MM.1S (cell line): Measurements from ENCODE around the gene EPHA5.

Experiments
- DNase-seq: peaks from one replicate; pipeline ENCODE4 v3.0.0-alpha.2; 2015
- H2AFZ ChIP-seq: fragments of 300-600 bp; sonication (generic); 2 replicates; pipeline ENCODE4 v1.6.0; 2016; ENCODE audit warnings: antibody characterized with exemption, low read length
- H3F3A ChIP-seq: fragments of 300-600 bp; sonication (generic); 2 replicates; pipeline ENCODE4 v1.6.1; 2016; ENCODE audit warnings: mild to moderate bottlenecking, antibody characterized with exemption, low read length, moderate library complexity, mixed read lengths; ENCODE audit not compliant: insufficient read depth
- H3K27ac ChIP-seq: fragments of 300-600 bp; sonication (generic); 2 replicates; pipeline ENCODE4 v1.5.1; 2016; ENCODE audit warnings: mild to moderate bottlenecking, low read length
- H3K27me3 ChIP-seq: fragments of 300-600 bp; sonication (generic); replicated peaks from 2 replicates; pipeline ENCODE4 v1.6.0; 2016; ENCODE audit warnings: low read length; ENCODE audit not compliant: insufficient read depth
- H3K36me3 ChIP-seq: fragments of 300-600 bp; sonication (generic); replicated peaks from 2 replicates; pipeline ENCODE4 v1.6.1; 2016; ENCODE audit warnings: mild to moderate bottlenecking, low read length, mixed read lengths; ENCODE audit not compliant: insufficient read depth
- H3K4me1 ChIP-seq: fragments of 300-600 bp; sonication (generic); 2 replicates; pipeline ENCODE4 v1.6.1; 2016; ENCODE audit warnings: low read length, mixed read lengths
- H3K4me2 ChIP-seq: fragments of 300-600 bp; sonication (generic); 2 replicates; pipeline ENCODE4 v1.6.0; 2016; ENCODE audit warnings: low read depth, low read length
- H3K4me3 ChIP-seq: fragments of 300-600 bp; sonication (generic); 2 replicates; pipeline ENCODE4 v1.5.1; 2016; ENCODE audit warnings: low read length, mixed read lengths
- H3K79me2 ChIP-seq: fragments of 300-600 bp; sonication (generic); 2 replicates; pipeline ENCODE4 v1.6.1; 2016; ENCODE audit warnings: mixed run types, low read length, mixed read lengths
- H3K9ac ChIP-seq: fragments of 300-600 bp; sonication (generic); 2 replicates; pipeline ENCODE4 v1.6.1; 2016; ENCODE audit warnings: low read length, mixed read lengths
- H3K9me2 ChIP-seq: fragments of 300-600 bp; sonication (generic); replicated peaks from 2 replicates; pipeline ENCODE4 v1.6.1; 2016; ENCODE audit warnings: mild to moderate bottlenecking, low read length, mixed read lengths; ENCODE audit not compliant: insufficient read depth
- H3K9me3 ChIP-seq: fragments of 300-600 bp; sonication (generic); replicated peaks from 2 replicates; pipeline ENCODE4 v1.6.1; 2016; ENCODE audit warnings: mild to moderate bottlenecking, low read length, mixed read lengths; ENCODE audit not compliant: insufficient read depth
- H4K20me1 ChIP-seq: fragments of 300-600 bp; sonication (generic); 2 replicates; pipeline ENCODE4 v1.6.1; 2016; ENCODE audit warnings: mild to moderate bottlenecking, low read length, moderate library complexity, mixed read lengths; ENCODE audit not compliant: insufficient read depth
- EZH2 ChIP-seq: fragments of 300-600 bp; sonication (generic); optimal IDR thresholded peaks from 2 replicates; pipeline ENCODE3; 2017; ENCODE audit warnings: low read depth, mild to moderate bottlenecking, antibody characterized with exemption, low read length, mixed read lengths
- EZH2phosphoT487 ChIP-seq: fragments of 300-600 bp; sonication (generic); IDR thresholded peaks from 2 replicates; pipeline ENCODE4 v1.6.1; 2018; ENCODE audit warnings: antibody characterized with exemption, low read length
- TF ChIP-seq, protein P1 (sequence below): fragments of 300-600 bp; sonication (generic); IDR thresholded peaks from 2 replicates; pipeline ENCODE4 v1.5.1; 2016; ENCODE audit warnings: antibody characterized with exemption, low read length, mixed read lengths

The EPHA5 gene

GRCh38 chr4:65669111-65670019, 924 bp downstream of the EPHA5 start:
- Histone ChIP-seq H3K79me2 (no peaks in the 10 kb centered on the region), H3K9ac (no peak overlapping the region), H3K27me3 (no peaks in the 10 kb centered on the region), H3K9me3 (no peaks in the 10 kb centered on the region), H4K20me1 (no peaks in the 10 kb centered on the region), H3K4me2 (no peak overlapping the region; the same call in 1 of the 2 replicates), H3K4me1 (no peaks in the 10 kb centered on the region), H3K27ac (no peak overlapping the region), H2AFZ (no peak overlapping the region), H3K9me2 (no peaks in the 10 kb centered on the region), H3K4me3 (no peak overlapping the region), H3K36me3 (no peaks in the 10 kb centered on the region), H3F3A (no peaks in the 10 kb centered on the region)
- TF ChIP-seq EZH2phosphoT487 (no peak), EZH2 (no peak)
- TF ChIP-seq, protein P1, sequence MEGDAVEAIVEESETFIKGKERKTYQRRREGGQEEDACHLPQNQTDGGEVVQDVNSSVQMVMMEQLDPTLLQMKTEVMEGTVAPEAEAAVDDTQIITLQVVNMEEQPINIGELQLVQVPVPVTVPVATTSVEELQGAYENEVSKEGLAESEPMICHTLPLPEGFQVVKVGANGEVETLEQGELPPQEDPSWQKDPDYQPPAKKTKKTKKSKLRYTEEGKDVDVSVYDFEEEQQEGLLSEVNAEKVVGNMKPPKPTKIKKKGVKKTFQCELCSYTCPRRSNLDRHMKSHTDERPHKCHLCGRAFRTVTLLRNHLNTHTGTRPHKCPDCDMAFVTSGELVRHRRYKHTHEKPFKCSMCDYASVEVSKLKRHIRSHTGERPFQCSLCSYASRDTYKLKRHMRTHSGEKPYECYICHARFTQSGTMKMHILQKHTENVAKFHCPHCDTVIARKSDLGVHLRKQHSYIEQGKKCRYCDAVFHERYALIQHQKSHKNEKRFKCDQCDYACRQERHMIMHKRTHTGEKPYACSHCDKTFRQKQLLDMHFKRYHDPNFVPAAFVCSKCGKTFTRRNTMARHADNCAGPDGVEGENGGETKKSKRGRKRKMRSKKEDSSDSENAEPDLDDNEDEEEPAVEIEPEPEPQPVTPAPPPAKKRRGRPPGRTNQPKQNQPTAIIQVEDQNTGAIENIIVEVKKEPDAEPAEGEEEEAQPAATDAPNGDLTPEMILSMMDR = no peak
- no peak for DNase-seq

- no peaks in the 10 kb centered on the region for H3K9me2 ChIP-seq
- no peaks in the 10 kb centered on the region for H3K27me3 ChIP-seq
- no peak overlapping the region for H3K9ac ChIP-seq
- no peaks in the 10 kb centered on the region for H3F3A ChIP-seq
- no peak overlapping the region for H3K4me2 ChIP-seq
- no peaks in the 10 kb centered on the region for H3K79me2 ChIP-seq
- H3K4me1 ChIP-seq = no peaks in the 10 kb centered on the region
- H2AFZ ChIP-seq = no peak overlapping the region
- no peak overlapping the region for H3K27ac ChIP-seq
- DNase-seq = no peak
- H4K20me1 ChIP-seq = no peaks in the 10 kb centered on the region
- no peaks in the 10 kb centered on the region for H3K9me3 ChIP-seq
- TF ChIP-seq EZH2phosphoT487 = no peak
- no peak for TF ChIP-seq EZH2
- TF ChIP-seq, protein P1 = no peak
- no peaks in the 10 kb centered on the region for H3K36me3 ChIP-seq
- H3K4me3 ChIP-seq = no peak overlapping the region
Measured at GRCh38 chr4:65668201-65669089, 1.8 kb downstream of the EPHA5 start.

DNA sequence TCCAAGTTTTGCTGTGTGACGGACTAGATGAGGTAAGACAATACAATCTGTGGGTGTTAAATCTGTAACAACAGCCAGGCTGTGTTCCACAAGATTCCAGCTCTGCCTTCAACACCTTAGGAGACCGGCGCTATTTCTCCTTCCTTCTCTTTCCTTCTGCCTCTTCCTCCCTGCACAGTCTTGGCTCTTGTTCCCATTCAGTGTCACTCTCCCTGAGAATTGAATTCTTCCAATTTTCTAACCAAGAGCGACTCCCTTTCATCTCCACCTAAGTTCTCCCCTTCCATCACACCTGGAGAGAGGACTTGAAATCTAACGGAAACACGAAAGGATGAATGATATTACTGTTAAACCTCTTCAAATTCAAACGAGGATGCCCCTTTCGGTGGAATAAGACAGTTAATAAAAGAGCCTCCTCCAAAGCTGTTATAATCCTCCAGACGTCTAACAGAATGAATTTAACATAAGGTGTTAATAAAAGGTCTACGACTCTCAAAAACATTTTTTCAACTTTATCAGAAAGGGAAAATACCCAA, 2.7 kb downstream of the EPHA5 start:
- no peaks in the 10 kb centered on the region for H3K36me3 ChIP-seq
- H3K4me2 ChIP-seq = no peak overlapping the region
- H3K9me2 ChIP-seq = no peaks in the 10 kb centered on the region
- no peak overlapping the region for H2AFZ ChIP-seq
- H3K27ac ChIP-seq = no peak overlapping the region
- no peaks in the 10 kb centered on the region for H3K79me2 ChIP-seq
- no peak overlapping the region for H3K9ac ChIP-seq
- H4K20me1 ChIP-seq = no peaks in the 10 kb centered on the region
- no peaks in the 10 kb centered on the region for H3F3A ChIP-seq
- no peak for DNase-seq
- no peak overlapping the region for H3K4me3 ChIP-seq
- no peaks in the 10 kb centered on the region for H3K27me3 ChIP-seq
- TF ChIP-seq EZH2 = no peak
- TF ChIP-seq, protein P1 = no peak
- no peak for TF ChIP-seq EZH2phosphoT487
- H3K4me1 ChIP-seq = no peaks in the 10 kb centered on the region
- H3K9me3 ChIP-seq = no peaks in the 10 kb centered on the region
